ENCODE measurements around the gene TMTC2. TPM values are rescaled to one million over a fixed set of nuclear protein-coding genes. Genes with fewer than 3 reads are reported as not detected.

Gene TMTC2
- polyA plus RNA-seq, 1 donor from 2014 or later = 20.6 TPM

GRCh38 chr12:82832981-82833380 lies 146.3 kb downstream of the TMTC2 start:
- TF ChIP-seq REST (IDR thresholded peaks at IDR 0.05; ENCODE audit: borderline replicate concordance) (no peak), RAD21 (conservative IDR thresholded peaks at IDR 0.05) (no peak), CTCF (IDR thresholded peaks at IDR 0.05; ENCODE audit: poor library complexity, severe bottlenecking) (no peak), MXI1 (conservative IDR thresholded peaks at IDR 0.05; ENCODE audit: poor library complexity, severe bottlenecking) (no peak), EZH2 (IDR thresholded peaks at IDR 0.05; ENCODE audit: borderline replicate concordance, insufficient read depth, low read length, poor library complexity, severe bottlenecking) (no peak), EP300 (conservative IDR thresholded peaks at IDR 0.05; ENCODE audit: poor library complexity, severe bottlenecking) (no peak)
- Histone ChIP-seq H3K27ac (ENCODE audit: low read length) (no peak overlapping the region), H3K79me2 (replicated peaks; ENCODE audit: insufficient read depth, low read length) (no peaks in the 10 kb centered on the region)

GRCh38 chr12:82833481-82833880 lies 146.8 kb downstream of the TMTC2 start:
- Histone ChIP-seq H3F3A (ENCODE audit: insufficient read depth, low read length, poor library complexity, severe bottlenecking) (no peaks in the 10 kb centered on the region), H2AFZ (ENCODE audit: low read depth, low read length) (no peak overlapping the region), H4K20me1 (ENCODE audit: insufficient read depth) (no peaks in the 10 kb centered on the region), H3K36me3 (ENCODE audit: insufficient read depth, low read length) (no peaks in the 10 kb centered on the region), H3K9ac (ENCODE audit: low read length) (no peak overlapping the region), H3K27ac (ENCODE audit: low read length) (no peak overlapping the region), H3K9me3 (ENCODE audit: low read length) (no peaks in the 10 kb centered on the region), H3K4me2 (ENCODE audit: low read length) (no peak overlapping the region), H3K27me3 (ENCODE audit: insufficient read depth, low read depth, low read length) (no peaks in the 10 kb centered on the region), H3K9me2 (ENCODE audit: insufficient read depth, low read length) (no peaks in the 10 kb centered on the region), H3K79me2 (replicated peaks; ENCODE audit: insufficient read depth, low read length) (no peaks in the 10 kb centered on the region), H3K4me3 (ENCODE audit: low read length) (no peak overlapping the region)
- no peak for TF ChIP-seq SMC3 (conservative IDR thresholded peaks at IDR 0.05; ENCODE audit: poor library complexity)
- no peak for TF ChIP-seq REST (IDR thresholded peaks at IDR 0.05; ENCODE audit: borderline replicate concordance)

More at GRCh38 chr12:82832981-82833380, 146.3 kb downstream of the TMTC2 start:
- H3K9me2 ChIP-seq (ENCODE audit: insufficient read depth, low read length) = no peaks in the 10 kb centered on the region
- H4K20me1 ChIP-seq (ENCODE audit: insufficient read depth) = no peaks in the 10 kb centered on the region
- no peak overlapping the region for H3K4me2 ChIP-seq (ENCODE audit: low read length)
- no peak overlapping the region for H3K4me3 ChIP-seq (ENCODE audit: low read length)
- no peak overlapping the region for H2AFZ ChIP-seq (ENCODE audit: low read depth, low read length)
- H3F3A ChIP-seq (ENCODE audit: insufficient read depth, low read length, poor library complexity, severe bottlenecking) = no peaks in the 10 kb centered on the region
- no peaks in the 10 kb centered on the region for H3K27me3 ChIP-seq (ENCODE audit: insufficient read depth, low read depth, low read length)
- H3K9ac ChIP-seq (ENCODE audit: low read length) = no peak overlapping the region
- H3K36me3 ChIP-seq (ENCODE audit: insufficient read depth, low read length) = no peaks in the 10 kb centered on the region
- no peaks in the 10 kb centered on the region for H3K9me3 ChIP-seq (ENCODE audit: low read length)
